SHP77 (cell line): ENCODE measurements around the gene U2AF1L4.
"Not testable (repeated sequence)": the region's sequence is repeated elsewhere in the genome, so short reads cannot be mapped to it uniquely, and the experiment has no call there.

Experiments
- DNase-seq, 2 experiments: peaks; one replicate each; lab custom pipeline; 2025; lab: John Stamatoyannopoulos, UW

U2AF1L4 gene

GRCh38 chr19:35725216-35725861 is 19.9 kb downstream of the U2AF1L4 start:
- DNase-seq = no peak

- no peak for DNase-seq
These were observed 20.7 kb downstream of the U2AF1L4 start for GRCh38 chr19:35724560-35724959.

GRCh38 chr19:35724132-35724531 is 21.1 kb downstream of the U2AF1L4 start:
- not testable (repeated sequence) for DNase-seq

GRCh38 chr19:35723671-35724070 is 21.5 kb downstream of the U2AF1L4 start:
- no peak for DNase-seq

- DNase-seq = no peak
These were observed 22.3 kb downstream of the U2AF1L4 start for GRCh38 chr19:35722897-35723296.

GRCh38 chr19:35722461-35722860 is 22.8 kb downstream of the U2AF1L4 start:
- no peak for DNase-seq

- no peak for DNase-seq
These were observed 23.8 kb downstream of the U2AF1L4 start for GRCh38 chr19:35721374-35721773.

GRCh38 chr19:35720648-35721047 is 24.6 kb downstream of the U2AF1L4 start:
- DNase-seq = no peak

GRCh38 chr19:35720163-35720524 is 25.1 kb downstream of the U2AF1L4 start:
- no peak for DNase-seq

- no peak for DNase-seq
These were observed 25.6 kb downstream of the U2AF1L4 start for GRCh38 chr19:35719402-35720162.

GRCh38 chr19:35718345-35719041 is 26.7 kb downstream of the U2AF1L4 start:
- DNase-seq = no peak

- peak; percentile 93 to 95 for DNase-seq
These were observed 27.4 kb downstream of the U2AF1L4 start, which contains the start of gene KMT2B for GRCh38 chr19:35717665-35718344. TSS of gene KMT2B (plus strand) at chr19:35718003. CDS start at chr19:35718019, 16 bp downstream.

GRCh38 chr19:35716801-35717664 is 28.2 kb downstream of the U2AF1L4 start:
- peak; percentile 72 to 86 for DNase-seq

GRCh38 chr19:35715981-35716800 is 29.0 kb downstream of the U2AF1L4 start:
- peak in 1 of 2 experiments; percentile 29 for DNase-seq

GRCh38 chr19:35715355-35715809 is 29.8 kb downstream of the U2AF1L4 start:
- DNase-seq = no peak

GRCh38 chr19:35714601-35715354 is 30.4 kb downstream of the U2AF1L4 start:
- DNase-seq = no peak

GRCh38 chr19:35713904-35714495 is 31.2 kb downstream of the U2AF1L4 start:
- no peak for DNase-seq

- DNase-seq = no peak
These were observed 31.7 kb downstream of the U2AF1L4 start for GRCh38 chr19:35713506-35713850.
